ENCODE data around the gene BACE2.

Gene BACE2

DNA sequence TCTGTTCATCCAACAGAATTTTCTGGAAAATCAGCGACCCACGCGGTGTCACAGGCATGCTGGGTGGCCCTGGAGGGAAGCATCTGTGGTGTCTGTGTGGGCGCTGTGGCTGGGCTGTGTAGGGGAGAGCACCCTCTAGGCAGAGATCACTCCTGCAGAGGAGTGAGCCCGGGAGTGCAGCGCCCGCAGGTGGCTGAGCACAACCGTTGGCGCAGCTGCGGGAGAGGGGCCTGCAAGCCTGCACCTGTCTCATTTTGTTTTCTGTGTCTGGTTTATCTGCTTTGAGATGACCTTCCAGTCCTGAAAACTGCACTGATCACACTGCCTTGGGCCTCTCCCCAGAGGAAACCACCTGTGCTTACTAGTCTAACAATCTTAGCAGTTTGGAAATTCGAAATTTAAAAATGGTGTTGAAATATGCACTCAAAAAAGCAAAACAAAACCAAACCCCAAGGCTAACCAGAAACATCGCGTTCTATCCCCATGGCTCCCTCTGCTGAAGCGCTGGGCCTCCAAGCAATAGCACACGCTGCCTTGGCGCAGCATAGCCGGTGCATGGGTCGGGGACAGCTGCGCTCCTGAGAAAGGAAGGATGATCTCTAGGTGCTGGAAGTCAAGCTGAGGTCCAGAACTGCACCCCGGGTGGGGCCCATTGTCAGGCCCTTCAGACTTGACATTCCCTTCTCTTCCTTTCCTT is 153.4 kb downstream of the BACE2 start:
- Histone ChIP-seq H3K9ac (ENCODE audit: low read depth, low read length) (no peak overlapping the region; the same call in 1 of the 2 replicates), H3K36me3 (ENCODE audit: insufficient read depth, low read length) (no peaks in the 10 kb centered on the region), H2AFZ (ENCODE audit: low read depth, low read length) (no peak overlapping the region), H3K79me2 (ENCODE audit: insufficient read depth, low read length) (no peaks in the 10 kb centered on the region), H3K4me1 (ENCODE audit: insufficient read depth, low read length) (peaks cover 26% of the 10 kb centered on the region), H3K4me2 (ENCODE audit: insufficient read depth, low read length) (no peak overlapping the region), H3K9me3 (ENCODE audit: insufficient read depth, low read length, severe bottlenecking) (peaks cover 4% of the 10 kb centered on the region), H3K4me3 (ENCODE audit: low read depth in 1 of 2, low read length in 2 of 2) (no peak overlapping the region), H4K20me1 (ENCODE audit: insufficient read depth, low read length) (no peaks in the 10 kb centered on the region), H3K27ac (ENCODE audit: low read length) (peak overlapping the region; percentile 76), H3K27me3 (ENCODE audit: insufficient read depth, low read length, poor library complexity) (no peaks in the 10 kb centered on the region)
- ATAC-seq (ENCODE audit: insufficient read depth, low read depth), result peak; percentile 89
- DNase-seq, result peak; percentile 70
- no peak for TF ChIP-seq EZH2 (IDR thresholded peaks at IDR 0.05; ENCODE audit: borderline replicate concordance, low read depth, low read length, severe bottlenecking)
- TF ChIP-seq, protein P1, sequence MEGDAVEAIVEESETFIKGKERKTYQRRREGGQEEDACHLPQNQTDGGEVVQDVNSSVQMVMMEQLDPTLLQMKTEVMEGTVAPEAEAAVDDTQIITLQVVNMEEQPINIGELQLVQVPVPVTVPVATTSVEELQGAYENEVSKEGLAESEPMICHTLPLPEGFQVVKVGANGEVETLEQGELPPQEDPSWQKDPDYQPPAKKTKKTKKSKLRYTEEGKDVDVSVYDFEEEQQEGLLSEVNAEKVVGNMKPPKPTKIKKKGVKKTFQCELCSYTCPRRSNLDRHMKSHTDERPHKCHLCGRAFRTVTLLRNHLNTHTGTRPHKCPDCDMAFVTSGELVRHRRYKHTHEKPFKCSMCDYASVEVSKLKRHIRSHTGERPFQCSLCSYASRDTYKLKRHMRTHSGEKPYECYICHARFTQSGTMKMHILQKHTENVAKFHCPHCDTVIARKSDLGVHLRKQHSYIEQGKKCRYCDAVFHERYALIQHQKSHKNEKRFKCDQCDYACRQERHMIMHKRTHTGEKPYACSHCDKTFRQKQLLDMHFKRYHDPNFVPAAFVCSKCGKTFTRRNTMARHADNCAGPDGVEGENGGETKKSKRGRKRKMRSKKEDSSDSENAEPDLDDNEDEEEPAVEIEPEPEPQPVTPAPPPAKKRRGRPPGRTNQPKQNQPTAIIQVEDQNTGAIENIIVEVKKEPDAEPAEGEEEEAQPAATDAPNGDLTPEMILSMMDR (IDR thresholded peaks at IDR 0.05; ENCODE audit: borderline replicate concordance, extremely low read depth, low read length, poor library complexity, severe bottlenecking), result no peak

DNA sequence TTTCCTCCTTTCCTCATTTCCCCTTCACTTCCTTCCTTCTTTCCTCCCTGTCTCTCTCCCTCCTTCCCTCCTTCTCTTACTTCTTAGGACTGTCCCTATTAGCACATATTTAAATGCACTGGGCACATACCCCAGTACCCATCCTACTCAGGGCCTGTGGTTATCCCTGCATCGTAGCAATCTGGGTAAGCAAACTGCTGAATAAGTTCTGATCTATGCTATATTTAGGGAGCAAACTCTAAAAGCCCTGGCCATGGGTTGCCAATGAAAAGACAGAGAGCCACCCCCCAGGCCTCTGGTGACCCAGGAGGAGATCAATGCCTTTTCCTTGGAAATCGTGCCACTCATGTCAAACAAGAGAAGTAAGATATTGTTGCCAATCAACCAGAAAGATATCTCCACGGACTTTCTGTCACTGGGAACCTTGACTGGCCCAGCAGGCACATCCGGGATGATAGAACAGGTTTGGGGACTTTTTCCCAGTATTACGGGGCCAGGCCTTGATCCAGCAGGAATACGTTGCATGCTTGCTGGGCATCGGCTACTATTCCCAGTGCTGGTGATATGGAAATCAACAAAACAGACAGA is 154.0 kb downstream of the BACE2 start:
- H3K9ac ChIP-seq (ENCODE audit: low read depth, low read length), result no peak overlapping the region; the same call in 1 of the 2 replicates
- DNase-seq (no peak), ATAC-seq (ENCODE audit: insufficient read depth, low read depth) (no peak)
- no peak overlapping the region for H2AFZ ChIP-seq (ENCODE audit: low read depth, low read length)
- H3K4me1 ChIP-seq (ENCODE audit: insufficient read depth, low read length), result peaks cover 26% of the 10 kb centered on the region
- no peak overlapping the region for H3K4me2 ChIP-seq (ENCODE audit: insufficient read depth, low read length)
- H3K9me3 ChIP-seq (ENCODE audit: insufficient read depth, low read length, severe bottlenecking), result peaks cover 4% of the 10 kb centered on the region
- TF ChIP-seq EZH2 (IDR thresholded peaks at IDR 0.05; ENCODE audit: borderline replicate concordance, low read depth, low read length, severe bottlenecking), result no peak
- TF ChIP-seq, protein P1 (IDR thresholded peaks at IDR 0.05; ENCODE audit: borderline replicate concordance, extremely low read depth, low read length, poor library complexity, severe bottlenecking), result no peak
- H4K20me1 ChIP-seq (ENCODE audit: insufficient read depth, low read length), result no peaks in the 10 kb centered on the region
- no peak overlapping the region for H3K4me3 ChIP-seq (ENCODE audit: low read depth in 1 of 2, low read length in 2 of 2)
- H3K79me2 ChIP-seq (ENCODE audit: insufficient read depth, low read length), result no peaks in the 10 kb centered on the region
- peak overlapping the region; percentile 76 for H3K27ac ChIP-seq (ENCODE audit: low read length)
- no peaks in the 10 kb centered on the region for H3K27me3 ChIP-seq (ENCODE audit: insufficient read depth, low read length, poor library complexity)
- no peaks in the 10 kb centered on the region for H3K36me3 ChIP-seq (ENCODE audit: insufficient read depth, low read length)

DNA sequence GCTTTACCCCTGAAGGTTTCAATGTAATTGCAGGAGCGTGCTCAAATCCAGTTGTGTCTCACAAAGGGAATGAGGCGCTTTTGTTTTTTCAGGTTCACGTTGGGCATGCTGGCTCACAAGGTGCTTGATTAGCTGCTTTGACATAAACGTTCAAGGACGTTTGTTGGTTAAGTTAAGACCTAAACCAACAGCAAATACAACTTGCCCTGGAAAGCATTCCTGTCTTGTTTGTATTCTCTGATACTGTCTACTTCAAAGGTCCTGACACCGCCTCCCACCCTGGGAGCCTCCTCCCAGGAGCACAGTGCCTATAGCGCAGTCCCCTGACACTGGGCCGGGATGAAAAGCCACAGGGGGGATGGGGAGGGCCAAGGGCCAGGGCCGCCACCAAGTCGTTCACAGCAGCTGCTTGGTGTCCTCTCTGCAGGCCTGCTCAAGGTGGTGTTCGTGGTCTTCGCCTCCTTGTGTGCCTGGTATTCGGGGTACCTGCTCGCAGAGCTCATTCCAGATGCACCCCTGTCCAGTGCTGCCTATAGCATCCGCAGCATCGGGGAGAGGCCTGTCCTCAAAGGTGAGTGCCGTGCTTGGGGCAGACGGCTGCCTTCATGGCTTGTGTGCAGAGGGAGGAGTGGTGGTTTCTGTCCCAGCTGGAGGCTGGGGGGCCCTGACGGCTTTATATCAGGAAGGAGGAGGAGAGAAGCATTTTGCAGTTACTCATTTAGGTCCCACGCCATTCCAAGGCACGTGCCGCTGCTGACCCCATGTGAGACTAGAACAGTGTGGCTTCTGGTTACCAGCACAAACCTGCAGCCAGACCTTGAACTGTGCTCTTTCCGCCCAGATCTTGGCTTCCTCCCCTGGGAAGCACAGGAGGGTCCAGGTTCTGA is 154.8 kb downstream of the BACE2 start:
- Histone ChIP-seq H3K9ac (ENCODE audit: low read depth, low read length) (no peak overlapping the region), H3K9me3 (ENCODE audit: insufficient read depth, low read length, severe bottlenecking) (peaks cover 4% of the 10 kb centered on the region), H3K4me3 (ENCODE audit: low read depth in 1 of 2, low read length in 2 of 2) (no peak overlapping the region), H3K27me3 (ENCODE audit: insufficient read depth, low read length, poor library complexity) (no peaks in the 10 kb centered on the region), H3K4me1 (ENCODE audit: insufficient read depth, low read length) (peaks cover 26% of the 10 kb centered on the region), H3K36me3 (ENCODE audit: insufficient read depth, low read length) (no peaks in the 10 kb centered on the region), H4K20me1 (ENCODE audit: insufficient read depth, low read length) (no peaks in the 10 kb centered on the region), H3K27ac (ENCODE audit: low read length) (no peak overlapping the region), H3K79me2 (ENCODE audit: insufficient read depth, low read length) (no peaks in the 10 kb centered on the region), H2AFZ (ENCODE audit: low read depth, low read length) (no peak overlapping the region), H3K4me2 (ENCODE audit: insufficient read depth, low read length) (no peak overlapping the region)
- DNase-seq (no peak), ATAC-seq (ENCODE audit: insufficient read depth, low read depth) (no peak)
- TF ChIP-seq, protein P1 (IDR thresholded peaks at IDR 0.05; ENCODE audit: borderline replicate concordance, extremely low read depth, low read length, poor library complexity, severe bottlenecking), result no peak
- no peak for TF ChIP-seq EZH2 (IDR thresholded peaks at IDR 0.05; ENCODE audit: borderline replicate concordance, low read depth, low read length, severe bottlenecking)
